A549 (cell line): ENCODE data around the gene FLYWCH1. TPM values are rescaled to one million over a fixed set of nuclear protein-coding genes. Genes with fewer than 3 reads are reported as not detected.

Experiments
- ATAC-seq, 2 experiments: fragments of 200-7000 bp in 1 of 2; fragments of >200 bp in 1 of 2; cut with Nextera tagmentation in 1 of 2; cut with Tn5 transposase in 1 of 2; 3 replicates each; pipeline versions ENCODE4 v1.8.0 to v1.9.1; 2018 to 2020; ENCODE audit warnings: mild to moderate bottlenecking in 1 of 2, moderate library complexity in 1 of 2
- CTCF ChIA-PET: fragments of 300-600 bp; sonication (Branson Sonifier 250); formaldehyde crosslinking; extraction: SDS; loops from one replicate; lab custom pipeline; 2021; ENCODE audit warnings: antibody characterized with exemption, inconsistent platforms; lab: Yijun Ruan, JAX
- POLR2A ChIA-PET: fragments of 350-600 bp; formaldehyde crosslinking; extraction: SDS; loops from one replicate; lab custom pipeline; 2021; ENCODE audit warnings: antibody characterized with exemption, inconsistent platforms; lab: Yijun Ruan, JAX
- DNase-seq, 2 experiments: peaks; one replicate each; pipeline versions ENCODE4 v3.0.0 to v3.0.0-alpha.2; 2011 to 2016; ENCODE audit warnings: low read depth in 1 of 2, low spot score in 1 of 2
- FAIRE-seq: peaks from 2 replicates; lab custom pipeline; 2011; peaks lifted over from hg19 to GRCh38; lab: Jason Lieb, UNC
- H3K27ac ChIP-seq, 2 experiments: fragments of >200 bp; sonication (Bioruptor Twin); formaldehyde crosslinking; 3 replicates each; pipeline ENCODE4 v1.5.1; 2016 to 2017
- H3K4me1 ChIP-seq: fragments of >200 bp; sonication (Bioruptor Twin); formaldehyde crosslinking; 3 replicates; pipeline ENCODE4 v1.6.1; 2016
- H3K4me2 ChIP-seq: fragments of >200 bp; sonication (Bioruptor Twin); formaldehyde crosslinking; 3 replicates; pipeline ENCODE4 v1.6.1; 2016
- H3K4me3 ChIP-seq: fragments of >200 bp; sonication (Bioruptor Twin); formaldehyde crosslinking; 3 replicates; pipeline ENCODE4 v1.5.1; 2016
- H3K9me3 ChIP-seq: fragments of >200 bp; sonication (Bioruptor Twin); formaldehyde crosslinking; 3 replicates; pipeline ENCODE4 v1.6.1; 2016
- ATOH8 ChIP-seq: fragments of 250-450 bp; sonication (Bioruptor Pico); IDR thresholded peaks from 2 replicates; pipeline ENCODE4 v1.5.0; 2020; ENCODE audit warnings: low read depth, mild to moderate bottlenecking, moderate library complexity
- CEBPB ChIP-seq, 2 experiments: fragments of >200 bp in 1 of 2; sonication (Bioruptor Twin) in 1 of 2; formaldehyde crosslinking in 1 of 2; IDR thresholded peaks; 2 replicates each; pipeline ENCODE4 v1.6.1; 2012 to 2016
- E2F6 ChIP-seq: IDR thresholded peaks from 2 replicates; pipeline ENCODE4 v1.6.1; 2012; ENCODE audit warnings: low read depth, borderline replicate concordance
- EHF ChIP-seq: fragments of 250-450 bp; sonication (Bioruptor Pico); IDR thresholded peaks from 2 replicates; pipeline ENCODE4 v1.5.0; 2020; ENCODE audit warnings: mild to moderate bottlenecking
- EHMT2 ChIP-seq: fragments of 200-600 bp; sonication (generic); IDR thresholded peaks from 2 replicates; pipeline ENCODE4 v1.6.1; 2016; ENCODE audit warnings: antibody characterized with exemption, low read depth, mild to moderate bottlenecking, moderate library complexity
- ELK1 ChIP-seq: fragments of 150-350 bp; IDR thresholded peaks from 2 replicates; pipeline ENCODE4 v1.6.1; 2014; ENCODE audit warnings: low read depth, mild to moderate bottlenecking, low read length
- FOSB ChIP-seq: fragments of 250-450 bp; sonication (Bioruptor Pico); IDR thresholded peaks from 2 replicates; pipeline ENCODE4 v1.5.0; 2020; ENCODE audit warnings: mild to moderate bottlenecking, moderate library complexity
- FOSL2 ChIP-seq, 2 experiments: fragments of 450-650 bp in 1 of 2; fragments of >200 bp in 1 of 2; sonication (Bioruptor Twin) in 1 of 2; formaldehyde crosslinking; IDR thresholded peaks; 2 replicates each; pipeline versions ENCODE4 v1.5.0 to v1.6.1; 2016 to 2020; ENCODE audit warnings: mild to moderate bottlenecking in 1 of 2, moderate library complexity in 1 of 2
- GATA3 ChIP-seq: IDR thresholded peaks from 2 replicates; pipeline ENCODE4 v1.6.1; 2012; ENCODE audit warnings: borderline replicate concordance
- HEYL ChIP-seq: fragments of 250-450 bp; sonication (Bioruptor Pico); IDR thresholded peaks from 2 replicates; pipeline ENCODE4 v1.8.0; 2021; ENCODE audit warnings: mild to moderate bottlenecking, moderate library complexity
- HMGXB4 ChIP-seq: fragments of 250-450 bp; sonication (Bioruptor Pico); IDR thresholded peaks from 2 replicates; pipeline ENCODE4 v1.5.0; 2021; ENCODE audit warnings: mild to moderate bottlenecking, moderate library complexity, borderline replicate concordance
- HOXA7 ChIP-seq: fragments of 250-450 bp; sonication (Bioruptor Pico); IDR thresholded peaks from 2 replicates; pipeline ENCODE4 v1.5.0; 2020; ENCODE audit warnings: mild to moderate bottlenecking, moderate library complexity
- HOXB5 ChIP-seq: fragments of 250-450 bp; sonication (Bioruptor Pico); IDR thresholded peaks from 2 replicates; pipeline ENCODE4 v1.5.0; 2020; ENCODE audit warnings: mild to moderate bottlenecking, moderate library complexity
- KDM1A ChIP-seq: fragments of 200-600 bp; sonication (generic); IDR thresholded peaks from 2 replicates; pipeline ENCODE4 v1.6.1; 2016; ENCODE audit warnings: low read depth, mild to moderate bottlenecking
- KDM5A ChIP-seq: fragments of 200-600 bp; sonication (generic); IDR thresholded peaks from 2 replicates; pipeline ENCODE4 v1.6.1; 2016; ENCODE audit warnings: antibody characterized with exemption, mild to moderate bottlenecking
- MAX ChIP-seq: IDR thresholded peaks from 2 replicates; pipeline ENCODE4 v1.6.1; 2012
- MAZ ChIP-seq: fragments of 150-350 bp; IDR thresholded peaks from 2 replicates; pipeline ENCODE4 v1.6.1; 2014; ENCODE audit warnings: antibody characterized with exemption, low read depth, low read length, borderline replicate concordance
- MYC ChIP-seq: IDR thresholded peaks from 2 replicates; pipeline ENCODE4 v1.6.1; 2012; ENCODE audit warnings: mild to moderate bottlenecking, inconsistent platforms, low read length, improper control_type of control experiment, borderline replicate concordance
- NFE2L2 ChIP-seq: fragments of 150-350 bp; conservative IDR thresholded peaks from 2 replicates; pipeline ENCODE4 v1.6.1; 2014; ENCODE audit warnings: low read length
- POLR2AphosphoS2 ChIP-seq: conservative IDR thresholded peaks from 2 replicates; pipeline ENCODE4 v1.6.1; 2012; ENCODE audit warnings: low read length, improper control_type of control experiment, inconsistent platforms
- RAD21 ChIP-seq, 2 experiments: fragments of >200 bp in 1 of 2; sonication (Bioruptor Twin) in 1 of 2; formaldehyde crosslinking in 1 of 2; IDR thresholded peaks in 1 of 2; conservative IDR thresholded peaks in 1 of 2; 2 replicates in 1 of 2; 3 replicates in 1 of 2; pipeline ENCODE4 v1.6.1; 2012 to 2018; ENCODE audit warnings: inconsistent platforms in 1 of 2
- SREBF2 ChIP-seq: fragments of 450-650 bp; IDR thresholded peaks from 2 replicates; pipeline ENCODE4 v1.6.1; 2014; ENCODE audit warnings: mild to moderate bottlenecking, moderate library complexity
- USF2 ChIP-seq: fragments of 450-650 bp; IDR thresholded peaks from 2 replicates; pipeline ENCODE4 v1.6.1; 2014; ENCODE audit warnings: antibody characterized with exemption
- ZC3H11A ChIP-seq: fragments of 450-650 bp; IDR thresholded peaks from 2 replicates; pipeline ENCODE4 v1.6.1; 2014; ENCODE audit warnings: antibody characterized with exemption, mild to moderate bottlenecking
- ZSCAN20 ChIP-seq: fragments of 250-450 bp; sonication (Bioruptor Pico); IDR thresholded peaks from 2 replicates; pipeline ENCODE4 v1.8.0; 2022; ENCODE audit warnings: mild to moderate bottlenecking, moderate library complexity
- WGBS: methylation state at CpG from one replicate; pipeline ENCODE4 v1.1.6; 2017; ENCODE audit errors: missing lambda C conversion rate; 5-methylcytosine and 5-hydroxymethylcytosine counted together
- polyA plus RNA-seq, 4 experiments: library from polyadenylated mRNA; depleted of rRNA in 3 of 4; stranded (reverse); fragments of >200 nt; fragmentation: RNase III in 1 of 4; extraction: RNeasy Plus Mini Kit Qiagen cat#74134 plus additional on column Dnase treatment in 1 of 4; gene quantifications; 2 replicates in 3 of 4; 3 replicates in 1 of 4; pipeline ENCODE4 v1.2.3, GENCODE V29; 2011 to 2017

FLYWCH1 gene
- polyA plus RNA-seq, 2 of the 4 experiments (the other 2 are of a cell fraction) = 9.3 to 22.5 TPM

- CTCF ChIA-PET = interaction anchor here (1.3 to 2.6 kb wide), 3 partner anchors 11 to 17 kb away, joined by 3 to 7 read pairs (median 6); no protein-coding TSS in a partner anchor
Measured at GRCh38 chr16:2967211-2967631, 55.5 kb downstream of the FLYWCH1 start.

GRCh38 chr16:2967721-2968161 is 56.0 kb downstream of the FLYWCH1 start:
- no peak for DNase-seq
- no peak overlapping the region for H3K4me3 ChIP-seq
- TF ChIP-seq KDM5A = no peak
- TF ChIP-seq ZSCAN20 (CRISPR knock-in tag) = no peak
- no peak for TF ChIP-seq NFE2L2
- no peak for TF ChIP-seq POLR2AphosphoS2
- no peak for TF ChIP-seq KDM1A
- TF ChIP-seq EHMT2 = no peak
- TF ChIP-seq FOSL2 (IDR thresholded peaks at IDR 0.05) = no peak
- TF ChIP-seq FOSL2 (CRISPR knock-in tag; IDR thresholded peaks at IDR 0.05) = no peak
- TF ChIP-seq ZC3H11A = no peak
- TF ChIP-seq EHF (CRISPR knock-in tag) = no peak
- no peak for TF ChIP-seq HMGXB4
- TF ChIP-seq ATOH8 (CRISPR knock-in tag) = no peak
- no peak for TF ChIP-seq MAX
- TF ChIP-seq CEBPB (IDR thresholded peaks at IDR 0.05) = no peak
- no peak for ATAC-seq
- WGBS = 93% methylated on average over 30 of the region's 33 CpGs
- no peak overlapping the region for H3K4me2 ChIP-seq
- H3K4me1 ChIP-seq = peaks cover 25% of the 10 kb centered on the region
- H3K27ac ChIP-seq = no peak overlapping the region
- POLR2A ChIA-PET = no interaction called here
- no peak for FAIRE-seq
- H3K9me3 ChIP-seq = no peaks in the 10 kb centered on the region
- CTCF ChIA-PET = interaction anchor here (0.5 to 2.6 kb wide), 4 partner anchors 10 to 416 kb away, joined by 3 to 7 read pairs (median 5); no protein-coding TSS in a partner anchor

More at GRCh38 chr16:2967211-2967631, 55.5 kb downstream of the FLYWCH1 start:
- no peak overlapping the region for H3K4me2 ChIP-seq
- no peaks in the 10 kb centered on the region for H3K9me3 ChIP-seq
- FAIRE-seq (no peak), ATAC-seq (no peak), DNase-seq (no peak)
- no peak overlapping the region for H3K4me3 ChIP-seq
- WGBS = 95% methylated on average over 30 of the region's 51 CpGs
- POLR2A ChIA-PET = no interaction called here
- H3K27ac ChIP-seq = no peak overlapping the region
- peaks cover 26% of the 10 kb centered on the region for H3K4me1 ChIP-seq
- no peak for TF ChIP-seq MAZ
- no peak for TF ChIP-seq FOSB (CRISPR knock-in tag)
- no peak for TF ChIP-seq MYC
- TF ChIP-seq EHF (CRISPR knock-in tag) = no peak
- TF ChIP-seq GATA3 = no peak
- no peak for TF ChIP-seq HOXB5
- TF ChIP-seq SREBF2 = no peak
- no peak for TF ChIP-seq ATOH8 (CRISPR knock-in tag)
- no peak for TF ChIP-seq EHMT2

- ChIA-PET POLR2A (no interaction called here), CTCF (interaction anchor here (0.5 to 2.3 kb wide), 2 partner anchors 9 to 417 kb away, joined by 4 to 7 read pairs; no protein-coding TSS in a partner anchor)
- 61% methylated on average over 16 of the region's 18 CpGs for WGBS
- FAIRE-seq = no peak
- peak overlapping the region; percentile 100 for H3K4me2 ChIP-seq
- ATAC-seq = no peak
- H3K4me1 ChIP-seq = peaks cover 19% of the 10 kb centered on the region
- DNase-seq = no peak
- H3K9me3 ChIP-seq = no peaks in the 10 kb centered on the region
- H3K4me3 ChIP-seq = peak overlapping the region; percentile 97; the same call in 2 of the 3 replicates
- H3K27ac ChIP-seq = peak overlapping the region in 1 of 2 experiments; percentile 91; a peak in 2 of 6 replicates
- TF ChIP-seq USF2 (no peak), HEYL (CRISPR knock-in tag) (no peak), E2F6 (no peak), ELK1 (no peak), EHMT2 (no peak), HOXA7 (CRISPR knock-in tag) (no peak), POLR2AphosphoS2 (no peak), KDM1A (no peak), FOSB (CRISPR knock-in tag) (no peak), RAD21 (conservative IDR thresholded peaks at IDR 0.05 in 1 of 2, IDR thresholded peaks at IDR 0.05 in 1 of 2) (no peak)
Measured at GRCh38 chr16:2968368-2968737, 56.6 kb downstream of the FLYWCH1 start.
